Memory B cell (primary cell): ENCODE data around the gene PRKCZ.
"Not testable (repeated sequence)": the region's sequence is repeated elsewhere in the genome, so short reads cannot be mapped to it uniquely, and the experiment has no call there.

Experiments used
- ATAC-seq: fragments of 150-1000 bp; cut with Tn5 transposase; 2 replicates; pipeline ENCODE4 v1.10.0; 2021; ENCODE audit warnings: low read depth, mild to moderate bottlenecking, moderate library complexity
- DNase-seq, 2 donors: peaks; one replicate each; pipeline ENCODE4 v3.0.0; 2022; ENCODE audit warnings: low spot score in 2 of 2
- H3K27ac Mint-ChIP-seq: one replicate; pipeline ENCODE4 v1.8.0; 2022; ENCODE audit warnings: mild to moderate bottlenecking, moderate library complexity, mixed read lengths
- H3K27me3 Mint-ChIP-seq: one replicate; pipeline ENCODE4 v1.8.0; 2022; ENCODE audit warnings: mixed read lengths
- H3K36me3 Mint-ChIP-seq: one replicate; pipeline ENCODE4 v1.8.0; 2022; ENCODE audit warnings: mild to moderate bottlenecking, mixed read lengths
- H3K4me1 Mint-ChIP-seq: one replicate; pipeline ENCODE4 v1.8.0; 2022; ENCODE audit warnings: mixed read lengths
- H3K4me3 Mint-ChIP-seq: one replicate; pipeline ENCODE4 v1.8.0; 2022; ENCODE audit warnings: mild to moderate bottlenecking, moderate library complexity, mixed read lengths
- H3K9me3 Mint-ChIP-seq: one replicate; pipeline ENCODE4 v1.8.0; 2022; ENCODE audit warnings: mixed read lengths

Gene PRKCZ

GRCh38 chr1:2121101-2121691, 71.0 kb downstream of the PRKCZ start:
- no peak for DNase-seq
- ATAC-seq: no peak
- Mint-ChIP-seq H3K36me3 (peaks cover 6% of the 10 kb centered on the region), H3K4me3 (no peak overlapping the region), H3K27ac (peak overlapping the region; percentile 45), H3K27me3 (no peaks in the 10 kb centered on the region), H3K4me1 (peaks cover 23% of the 10 kb centered on the region), H3K9me3 (peaks cover 12% of the 10 kb centered on the region)

- peak overlapping the region; percentile 45 for H3K27ac Mint-ChIP-seq
- H3K4me1 Mint-ChIP-seq: peaks cover 25% of the 10 kb centered on the region
- H3K9me3 Mint-ChIP-seq: peaks cover 12% of the 10 kb centered on the region
- not testable (repeated sequence) for H3K4me3 Mint-ChIP-seq, ATAC-seq, H3K27me3 Mint-ChIP-seq, H3K36me3 Mint-ChIP-seq, DNase-seq
Observed at GRCh38 chr1:2121794-2122193, 71.6 kb downstream of the PRKCZ start.

- H3K4me1 Mint-ChIP-seq: peaks cover 25% of the 10 kb centered on the region
- H3K4me3 Mint-ChIP-seq: no peak overlapping the region
Observed at GRCh38 chr1:2124446-2125198, 74.4 kb downstream of the PRKCZ start.

GRCh38 chr1:2125350-2126211, 75.4 kb downstream of the PRKCZ start:
- peaks cover under 1% of the 10 kb centered on the region for H3K36me3 Mint-ChIP-seq
- no peak overlapping the region for H3K4me3 Mint-ChIP-seq
- no peak overlapping the region for H3K27ac Mint-ChIP-seq
- no peaks in the 10 kb centered on the region for H3K27me3 Mint-ChIP-seq
- DNase-seq: no peak
- ATAC-seq: no peak
- H3K9me3 Mint-ChIP-seq: peaks cover under 1% of the 10 kb centered on the region
- H3K4me1 Mint-ChIP-seq: peaks cover 21% of the 10 kb centered on the region

More at GRCh38 chr1:2124446-2125198, 74.4 kb downstream of the PRKCZ start:
- DNase-seq: no peak
- H3K36me3 Mint-ChIP-seq: peaks cover 3% of the 10 kb centered on the region
- peaks cover 4% of the 10 kb centered on the region for H3K9me3 Mint-ChIP-seq
- no peaks in the 10 kb centered on the region for H3K27me3 Mint-ChIP-seq
- no peak overlapping the region for H3K27ac Mint-ChIP-seq
- no peak for ATAC-seq

GRCh38 chr1:2126331-2127186, 76.3 kb downstream of the PRKCZ start:
- H3K27me3 Mint-ChIP-seq: no peaks in the 10 kb centered on the region
- ATAC-seq (peak; percentile 68), DNase-seq (no peak)
- peak overlapping the region; percentile 87 for H3K4me3 Mint-ChIP-seq
- H3K27ac Mint-ChIP-seq: peak overlapping the region; percentile 73
- H3K9me3 Mint-ChIP-seq: no peaks in the 10 kb centered on the region
- H3K4me1 Mint-ChIP-seq: peaks cover 20% of the 10 kb centered on the region
- no peaks in the 10 kb centered on the region for H3K36me3 Mint-ChIP-seq

- Mint-ChIP-seq H3K27me3 (no peaks in the 10 kb centered on the region), H3K4me3 (peak overlapping the region; percentile 87), H3K27ac (peak overlapping the region; percentile 73), H3K4me1 (peaks cover 17% of the 10 kb centered on the region), H3K36me3 (no peaks in the 10 kb centered on the region), H3K9me3 (no peaks in the 10 kb centered on the region)
- ATAC-seq (peak; percentile 89), DNase-seq (peak in 1 of 2 donors; percentile 35)
Observed at GRCh38 chr1:2127187-2128145, 77.3 kb downstream of the PRKCZ start.

- Mint-ChIP-seq H3K27me3 (no peaks in the 10 kb centered on the region), H3K27ac (no peak overlapping the region)
- no peak for ATAC-seq
Observed at GRCh38 chr1:2128189-2128901, 78.1 kb downstream of the PRKCZ start.

GRCh38 chr1:2129256-2129943, 79.2 kb downstream of the PRKCZ start:
- ATAC-seq (no peak), DNase-seq (no peak)
- Mint-ChIP-seq H3K27me3 (no peaks in the 10 kb centered on the region), H3K9me3 (no peaks in the 10 kb centered on the region), H3K27ac (no peak overlapping the region), H3K36me3 (no peaks in the 10 kb centered on the region), H3K4me3 (no peak overlapping the region), H3K4me1 (peaks cover 22% of the 10 kb centered on the region)

More at GRCh38 chr1:2128189-2128901, 78.1 kb downstream of the PRKCZ start:
- no peak for DNase-seq
- Mint-ChIP-seq H3K4me1 (peaks cover 26% of the 10 kb centered on the region), H3K9me3 (no peaks in the 10 kb centered on the region), H3K36me3 (no peaks in the 10 kb centered on the region), H3K4me3 (no peak overlapping the region)

GRCh38 chr1:2130156-2130555, 79.9 kb downstream of the PRKCZ start:
- Mint-ChIP-seq H3K27ac (no peak overlapping the region), H3K9me3 (no peaks in the 10 kb centered on the region), H3K36me3 (no peaks in the 10 kb centered on the region), H3K27me3 (no peaks in the 10 kb centered on the region), H3K4me1 (peaks cover 22% of the 10 kb centered on the region), H3K4me3 (no peak overlapping the region)
- DNase-seq (no peak), ATAC-seq (no peak)

- H3K27me3 Mint-ChIP-seq: no peaks in the 10 kb centered on the region
- DNase-seq (no peak), ATAC-seq (no peak)
- H3K36me3 Mint-ChIP-seq: peaks cover 2% of the 10 kb centered on the region
- no peak overlapping the region for H3K27ac Mint-ChIP-seq
- no peak overlapping the region for H3K4me3 Mint-ChIP-seq
- peaks cover 20% of the 10 kb centered on the region for H3K4me1 Mint-ChIP-seq
- no peaks in the 10 kb centered on the region for H3K9me3 Mint-ChIP-seq
Observed at GRCh38 chr1:2130871-2131289, 80.7 kb downstream of the PRKCZ start.

- Mint-ChIP-seq H3K27me3 (no peaks in the 10 kb centered on the region), H3K4me1 (peaks cover 14% of the 10 kb centered on the region), H3K4me3 (peak overlapping the region; percentile 87), H3K27ac (peak overlapping the region; percentile 92), H3K9me3 (no peaks in the 10 kb centered on the region), H3K36me3 (peaks cover 2% of the 10 kb centered on the region)
- ATAC-seq: no peak
- DNase-seq: no peak
Observed at GRCh38 chr1:2132222-2133038, 82.2 kb downstream of the PRKCZ start.
